GM12891 (cell line): Measurements from ENCODE around the gene CHD3.

Experiments used
- DNase-seq: peaks from one replicate; pipeline ENCODE4 v3.0.0; 2011; ENCODE audit warnings: low spot score; ENCODE audit not compliant: insufficient read length
- FAIRE-seq: peaks from 2 replicates; lab custom pipeline; 2011; peaks lifted over from hg19 to GRCh38; lab: Jason Lieb, UNC
- PAX5 ChIP-seq: IDR thresholded peaks from 2 replicates; pipeline ENCODE4 v1.6.1; 2011; ENCODE audit warnings: low read length, moderate library complexity, mild to moderate bottlenecking; ENCODE audit not compliant: insufficient read depth, severe bottlenecking
- POLR2A ChIP-seq: IDR thresholded peaks from 2 replicates; pipeline ENCODE4 v1.6.1; 2011; ENCODE audit warnings: low read depth, low read length, control low read depth
- POLR2AphosphoS5 ChIP-seq: IDR thresholded peaks from 2 replicates; pipeline ENCODE4 v1.6.1; 2011; ENCODE audit warnings: low read depth, low read length, control low read depth
- POU2F2 ChIP-seq: IDR thresholded peaks from 2 replicates; pipeline ENCODE4 v1.6.1; 2011; ENCODE audit warnings: low read depth, mild to moderate bottlenecking, control low read depth, low read length, moderate library complexity
- SPI1 ChIP-seq: IDR thresholded peaks from 2 replicates; pipeline ENCODE4 v1.6.1; 2011; ENCODE audit warnings: low read depth, low read length, control low read depth
- TAF1 ChIP-seq: IDR thresholded peaks from 2 replicates; pipeline ENCODE4 v1.6.1; 2011; ENCODE audit warnings: low read depth, low read length, control low read depth

CHD3 gene

GRCh38 chr17:7885367-7886226 lies 3.0 kb upstream of the CHD3 start:
- TF ChIP-seq POLR2A, result no peak; the same call in none of the 2 replicates
- TF ChIP-seq TAF1, result peak; percentile 47; the same call in 1 of the 2 replicates
- TF ChIP-seq POU2F2, result no peak
- TF ChIP-seq PAX5, result no peak
- no peak for TF ChIP-seq SPI1
- 0 out of 2 replicates have a peak, but pooled peaks have one; percentile 31 for TF ChIP-seq POLR2AphosphoS5
- peak; percentile 91 for FAIRE-seq
- peak; percentile 53 for DNase-seq

- DNase-seq (no peak), FAIRE-seq (peak; percentile 71)
- no peak for TF ChIP-seq PAX5
- no peak for TF ChIP-seq POLR2AphosphoS5
- no peak for TF ChIP-seq POLR2A
- TF ChIP-seq TAF1, result no peak
- TF ChIP-seq POU2F2, result no peak; the same call in 1 of the 2 replicates
- no peak for TF ChIP-seq SPI1
Measured at GRCh38 chr17:7886227-7887037, 2.2 kb upstream of the CHD3 start.

GRCh38 chr17:7887038-7887481 lies 1.5 kb upstream of the CHD3 start:
- no peak for FAIRE-seq
- TF ChIP-seq PAX5 (no peak), POLR2A (no peak), SPI1 (no peak), POU2F2 (no peak)
- DNase-seq, result no peak

- no peak for TF ChIP-seq POLR2AphosphoS5
- no peak for TF ChIP-seq PAX5
- no peak for TF ChIP-seq POU2F2
- TF ChIP-seq POLR2A, result no peak
- no peak for TF ChIP-seq SPI1
- peak; percentile 96 for FAIRE-seq
- peak; percentile 73 for DNase-seq
Measured at GRCh38 chr17:7887482-7888183, 956 bp upstream of the CHD3 start.

- FAIRE-seq, result no peak
- DNase-seq, result no peak
- TF ChIP-seq POU2F2 (no peak), SPI1 (no peak), PAX5 (no peak), POLR2AphosphoS5 (no peak), POLR2A (no peak)
Measured at GRCh38 chr17:7889166-7889955, 772 bp downstream of the CHD3 start.

GRCh38 chr17:7893187-7893880 lies 4.7 kb downstream of the CHD3 start:
- FAIRE-seq, result no peak
- TF ChIP-seq PAX5, result no peak
- TF ChIP-seq POLR2AphosphoS5, result no peak
- TF ChIP-seq POLR2A, result no peak
- no peak for TF ChIP-seq POU2F2
- TF ChIP-seq TAF1, result no peak
- no peak for TF ChIP-seq SPI1

GRCh38 chr17:7894226-7894625 lies 5.6 kb downstream of the CHD3 start:
- FAIRE-seq (no peak), DNase-seq (no peak)
- TF ChIP-seq POU2F2, result no peak
- TF ChIP-seq SPI1, result no peak

More at GRCh38 chr17:7893187-7893880, 4.7 kb downstream of the CHD3 start:
- no peak for DNase-seq

GRCh38 chr17:7894866-7895265 lies 6.3 kb downstream of the CHD3 start:
- FAIRE-seq (no peak), DNase-seq (no peak)
- no peak for TF ChIP-seq SPI1
- no peak for TF ChIP-seq PAX5
- TF ChIP-seq POU2F2, result no peak
- no peak for TF ChIP-seq POLR2A
- TF ChIP-seq TAF1, result no peak
- TF ChIP-seq POLR2AphosphoS5, result no peak
